ENCODE results near the gene CASZ1. TPM values are rescaled to one million over a fixed set of nuclear protein-coding genes. Genes with fewer than 3 reads are reported as not detected.
A peak's percentile ranks its signal among the peaks of the same experiment; 100 is the strongest.

CASZ1 gene
- total and polyA plus RNA-seq, 12 donors, result 19.5 to 79.8 (median 64.7) TPM

- H3K4me1 ChIP-seq, result peaks cover 11 to 53% (median 43%) of the 10 kb centered on the region in 9 donors
- intact Hi-C loops (cut with DNase I), result loop anchor here in 2 of 10 donors (10.0 kb wide), 1 partner anchor 203 kb away; no protein-coding TSS in a partner anchor
- TF ChIP-seq CTCF (IDR thresholded peaks at IDR 0.05), result no peak
- WGBS, 2 donors, result 95 to 97% methylated on average over 8 of the region's 8 CpGs
- no peaks in the 10 kb centered on the region for H3K9me3 ChIP-seq
- H3K36me3 ChIP-seq, result peaks cover 0 to 46% (median 11%) of the 10 kb centered on the region in 9 donors
- ATAC-seq, result no peak
- H3K27me3 ChIP-seq, result no peaks in the 10 kb centered on the region
- DNase-seq, result no peak
- no peak overlapping the region for H3K4me3 ChIP-seq
- H3K27ac ChIP-seq, result peak overlapping the region in 3 of 10 donors; percentile 80 to 91 (median 91)
Observed at GRCh38 chr1:10662090-10662688, 134.3 kb downstream of the CASZ1 start.

DNA sequence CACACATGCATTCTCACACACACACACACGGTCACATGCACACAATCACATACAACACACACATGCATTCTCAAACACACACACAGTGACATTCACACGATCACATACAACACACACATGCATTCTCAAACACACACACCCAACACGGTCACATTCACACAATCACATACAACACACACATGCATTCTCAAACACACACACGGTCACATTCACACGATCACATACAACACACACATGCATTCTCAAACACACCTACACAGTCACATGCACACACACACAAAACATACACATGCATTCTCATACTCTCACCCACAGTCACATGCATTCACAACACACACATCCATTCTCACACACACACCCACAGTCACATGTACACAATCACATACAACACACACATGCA lies 135.0 kb downstream of the CASZ1 start:
- no peaks in the 10 kb centered on the region for H3K9me3 ChIP-seq
- no peaks in the 10 kb centered on the region for H3K27me3 ChIP-seq
- ATAC-seq (no peak), DNase-seq (no peak)
- WGBS, 2 donors, result 95 to 96% methylated on average over 5 of the region's 5 CpGs
- TF ChIP-seq CTCF (IDR thresholded peaks at IDR 0.05), result no peak
- H3K4me1 ChIP-seq, result peaks cover 11 to 53% (median 36%) of the 10 kb centered on the region in 9 donors
- no peak overlapping the region for H3K27ac ChIP-seq
- H3K4me3 ChIP-seq, result no peak overlapping the region
- intact Hi-C loops (cut with DNase I), result loop anchor here in 2 of 10 donors (10.0 kb wide), 1 partner anchor 203 kb away; no protein-coding TSS in a partner anchor
- peaks cover 0 to 54% (median 11%) of the 10 kb centered on the region in 9 donors for H3K36me3 ChIP-seq

GRCh38 chr1:10659646-10660540 lies 136.6 kb downstream of the CASZ1 start:
- Histone ChIP-seq H3K9me3 (no peaks in the 10 kb centered on the region), H3K4me1 (peaks cover 11 to 38% (median 22%) of the 10 kb centered on the region in 9 donors), H3K27ac (no peak overlapping the region), H3K27me3 (no peaks in the 10 kb centered on the region), H3K4me3 (no peak overlapping the region), H3K36me3 (peaks cover 0 to 63% (median 16%) of the 10 kb centered on the region in 9 donors)
- no peak for ATAC-seq
- WGBS, 2 donors, result 84 to 89% methylated on average over 50 to 52 of the region's 52 CpGs
- DNase-seq, result no peak
- no peak for TF ChIP-seq CTCF (IDR thresholded peaks at IDR 0.05)
- intact Hi-C loops (cut with DNase I), result loop anchor here in 3 of 10 donors (10.0 kb wide), 1 partner anchor 205 kb away; no protein-coding TSS in a partner anchor

- Histone ChIP-seq H3K27ac (no peak overlapping the region), H3K4me3 (no peak overlapping the region), H3K27me3 (no peaks in the 10 kb centered on the region), H3K4me1 (peaks cover 11 to 32% (median 16%) of the 10 kb centered on the region in 9 donors), H3K9me3 (no peaks in the 10 kb centered on the region), H3K36me3 (peaks cover 0 to 63% (median 16%) of the 10 kb centered on the region in 9 donors)
- DNase-seq (no peak), ATAC-seq (no peak)
- TF ChIP-seq CTCF (IDR thresholded peaks at IDR 0.05), result no peak
- intact Hi-C loops (cut with DNase I), result loop anchor here in 1 of 10 donors (10.0 kb wide), 1 partner anchor 206 kb away; no protein-coding TSS in a partner anchor
- 93 to 95% methylated on average over 18 of the region's 18 CpGs for WGBS, 2 donors
Observed at GRCh38 chr1:10659218-10659617, 137.2 kb downstream of the CASZ1 start.
